GM15510 (cell line): ENCODE results near the gene MTMR4.

Source experiments
- POLR2A ChIP-seq: IDR thresholded peaks from 3 replicates; pipeline ENCODE4 v1.6.1; 2011; ENCODE audit warnings: borderline replicate concordance; ENCODE audit not compliant: insufficient read length; ENCODE audit errors: extremely low read depth

The MTMR4 gene

DNA sequence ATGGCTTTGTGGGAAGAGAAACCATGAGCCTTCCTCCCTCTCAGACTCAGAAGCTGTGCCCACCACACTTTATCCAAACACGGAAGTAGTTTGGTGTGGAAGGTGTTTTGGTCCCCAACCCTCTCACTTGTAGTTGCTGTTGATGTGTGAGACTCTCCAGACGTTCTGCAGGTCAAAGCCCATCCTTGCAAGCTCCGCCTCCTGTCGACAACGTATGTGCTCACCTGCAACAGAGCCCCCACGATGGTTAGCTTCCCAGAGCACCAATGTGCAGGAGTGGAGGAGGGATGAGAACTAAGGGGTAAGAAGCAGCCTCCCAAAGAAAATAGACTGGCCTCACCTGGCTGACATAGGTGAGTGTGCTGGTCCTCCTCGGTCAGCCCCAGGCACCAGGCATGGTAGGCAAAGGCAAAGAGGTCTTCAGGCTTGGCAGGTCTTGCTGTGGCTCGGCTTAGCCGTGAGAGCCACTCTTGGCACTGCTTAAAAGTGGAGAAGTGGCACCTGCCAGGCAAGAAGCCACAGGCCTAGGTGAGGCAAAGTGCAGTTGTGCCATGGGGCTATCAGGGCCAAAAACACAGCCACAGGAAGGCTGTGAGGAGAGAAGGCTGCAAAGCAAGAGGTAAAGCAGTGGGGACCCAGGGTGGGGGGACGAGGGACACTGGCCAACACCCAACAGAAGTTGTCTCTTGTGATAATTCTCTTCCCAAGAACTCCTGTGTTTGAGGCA, 5.9 kb downstream of the MTMR4 start:
- TF ChIP-seq POLR2A = no peak

DNA sequence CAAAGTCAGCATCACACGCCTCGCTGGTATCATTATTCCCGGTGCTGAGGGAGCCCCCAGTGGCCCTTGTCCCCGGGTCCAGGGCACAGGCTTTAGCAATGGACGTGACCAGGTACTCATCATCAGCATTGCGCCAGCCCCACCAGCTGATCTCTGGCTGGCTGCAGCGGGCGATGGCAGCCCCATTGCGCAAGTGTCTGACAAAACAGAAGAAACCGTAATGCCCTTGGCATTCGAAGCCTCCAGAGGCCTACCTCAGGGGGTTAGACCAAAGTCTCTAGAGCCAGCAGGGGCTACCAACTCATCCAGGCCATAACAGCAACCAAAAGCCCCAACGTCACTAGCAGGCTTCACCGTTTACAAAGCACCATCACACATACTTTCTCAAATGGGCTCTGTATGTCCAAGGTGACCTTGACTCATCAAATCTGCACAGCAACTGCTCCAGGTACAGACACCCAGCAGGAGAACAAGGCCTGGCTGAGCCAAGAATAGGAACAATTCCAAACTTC, 7.3 kb downstream of the MTMR4 start:
- no peak for TF ChIP-seq POLR2A

DNA sequence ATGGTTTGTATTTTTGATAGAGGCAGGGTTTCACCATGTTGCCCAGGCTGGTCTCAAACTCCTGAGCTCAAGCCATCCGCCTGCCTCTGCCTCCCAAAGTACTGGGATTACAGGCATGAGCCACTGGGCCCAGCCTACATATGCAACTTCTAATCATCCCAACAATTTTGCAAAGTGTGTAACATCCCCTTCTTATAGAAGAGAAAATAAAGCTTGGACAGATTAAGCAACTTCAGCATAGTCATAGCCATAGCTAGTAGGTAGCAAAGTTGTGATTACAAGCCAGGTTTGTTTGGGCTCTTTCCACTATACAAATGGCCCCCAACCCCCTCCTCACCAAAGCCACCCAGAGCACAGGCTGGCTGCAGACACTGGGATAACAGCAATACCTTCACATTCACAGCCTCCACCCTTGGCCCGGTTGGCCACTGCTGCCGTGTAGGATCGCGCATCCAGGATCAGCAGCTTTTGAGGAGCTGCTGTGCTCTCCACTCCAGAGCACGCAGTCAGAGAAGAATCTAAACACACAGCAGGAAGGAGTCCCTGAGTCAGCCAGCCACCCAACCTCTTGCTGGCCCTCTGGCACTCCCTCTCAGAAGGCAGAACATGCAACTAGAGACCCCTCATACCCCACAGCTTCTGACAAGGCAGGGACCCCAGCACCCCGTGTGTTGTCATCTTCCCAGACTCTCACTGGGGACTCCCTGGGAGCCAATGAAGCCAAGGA, 7.9 kb downstream of the MTMR4 start:
- no peak for TF ChIP-seq POLR2A

DNA sequence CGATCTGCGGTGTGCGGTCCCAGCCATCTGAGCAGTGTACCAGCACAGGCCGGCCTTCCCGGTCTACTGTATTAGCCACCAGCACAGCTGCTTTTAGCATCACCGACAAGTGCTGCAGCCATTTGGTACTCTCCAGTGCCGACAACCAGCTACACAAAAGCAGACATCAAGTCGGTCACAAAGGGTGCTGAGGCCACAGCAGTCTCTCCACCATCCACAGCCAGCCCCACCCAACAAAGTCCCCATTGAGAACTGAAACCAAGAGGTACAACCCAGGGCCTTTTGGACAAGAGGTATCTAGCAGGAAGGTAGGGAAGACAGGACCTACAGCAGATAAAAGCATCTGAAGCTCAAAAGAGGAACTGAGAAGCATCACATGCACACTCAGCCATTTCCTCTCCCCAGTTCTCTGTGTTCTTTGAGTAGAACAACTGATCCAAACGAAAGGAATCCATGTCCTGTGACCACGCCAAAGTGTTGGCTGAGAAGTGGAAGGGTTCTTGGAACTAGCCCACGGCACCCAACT, 9.5 kb downstream of the MTMR4 start:
- TF ChIP-seq POLR2A = no peak

DNA sequence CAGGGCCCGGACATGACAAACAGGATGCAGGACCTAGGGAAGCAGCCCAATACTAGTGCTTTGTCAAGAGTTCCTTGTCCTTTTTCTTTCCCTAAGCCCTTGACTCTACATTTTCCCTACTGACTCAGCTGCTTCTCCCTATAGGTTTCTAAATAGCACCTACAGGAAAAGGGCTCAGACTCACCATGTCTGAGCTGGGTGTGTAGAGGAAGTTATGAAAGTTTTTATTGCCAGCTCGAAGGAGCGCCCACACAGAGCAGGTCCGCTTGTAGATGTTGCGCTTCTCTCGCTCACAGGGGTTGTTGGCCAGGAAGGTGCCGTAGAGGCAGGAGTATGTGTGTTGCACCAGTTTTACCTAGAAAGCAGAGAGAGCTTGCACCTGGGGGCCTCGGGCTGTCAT, 10.6 kb downstream of the MTMR4 start:
- TF ChIP-seq POLR2A = no peak

DNA sequence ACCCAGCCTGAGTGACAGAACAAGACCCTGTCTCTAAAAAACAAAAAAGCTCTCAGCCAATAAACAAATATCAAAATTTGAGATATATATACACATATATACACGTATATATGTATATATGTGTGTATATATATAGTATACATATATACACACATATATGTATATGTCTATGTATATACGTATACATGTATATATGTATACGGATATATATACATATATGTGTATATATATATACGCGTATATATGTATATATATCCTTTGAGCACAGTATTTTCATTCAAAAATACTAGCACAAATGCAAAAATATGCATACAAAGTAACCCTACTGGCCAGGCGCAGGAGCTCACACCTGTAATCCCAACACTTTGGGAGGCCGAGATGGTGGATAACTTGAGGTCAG, 13.0 kb downstream of the MTMR4 start:
- no peak for TF ChIP-seq POLR2A

DNA sequence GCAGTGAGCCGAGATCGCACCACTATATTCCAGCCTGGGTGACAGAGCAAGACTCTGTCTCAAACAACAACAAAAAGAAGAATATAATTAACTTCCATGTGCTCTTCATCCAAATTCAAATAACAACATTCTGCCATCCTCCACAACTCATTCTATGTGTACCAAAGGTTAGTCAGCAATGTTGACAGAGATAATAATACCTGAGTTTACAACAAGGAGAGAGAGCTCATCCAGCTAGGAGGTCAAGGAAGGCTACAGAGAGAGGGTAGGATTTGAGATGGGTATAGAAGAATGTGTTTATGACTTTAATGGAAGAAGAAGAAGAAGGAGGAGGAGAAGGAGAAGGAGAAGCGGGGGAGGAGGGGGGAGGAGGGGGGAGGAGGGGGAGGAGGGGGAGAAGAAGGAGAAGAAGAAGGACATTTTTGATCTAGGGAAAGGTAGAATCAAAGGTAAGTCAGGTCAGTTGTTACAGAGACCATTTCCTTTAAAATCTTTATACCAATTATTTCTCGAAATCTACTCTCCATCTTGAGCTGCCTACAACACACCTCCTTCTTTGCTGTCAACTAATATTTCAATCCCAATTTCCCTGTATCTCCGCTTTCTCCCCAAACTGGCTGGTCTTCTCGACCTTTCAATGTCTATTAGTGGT, 16.1 kb downstream of the MTMR4 start:
- TF ChIP-seq POLR2A = no peak

DNA sequence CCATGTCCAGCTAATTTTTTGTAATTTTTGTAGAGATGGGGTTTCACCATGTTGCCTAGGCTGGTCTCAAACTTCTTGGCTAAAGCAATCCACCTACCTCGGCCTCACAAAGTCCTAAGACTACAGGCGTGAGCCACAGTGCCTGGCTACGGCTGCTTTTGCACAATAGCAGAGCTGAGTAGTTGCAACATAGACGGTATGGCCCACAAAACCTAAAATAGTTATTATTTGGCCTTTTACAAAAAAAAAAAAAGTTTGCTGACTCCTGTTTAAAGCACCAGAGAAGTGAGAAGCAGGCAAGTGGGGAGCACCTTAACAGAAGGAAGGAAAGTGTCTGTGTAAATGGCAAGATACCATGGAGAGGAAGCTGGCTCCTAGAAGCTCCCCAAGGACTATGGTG, 20.9 kb downstream of the MTMR4 start:
- no peak for TF ChIP-seq POLR2A

DNA sequence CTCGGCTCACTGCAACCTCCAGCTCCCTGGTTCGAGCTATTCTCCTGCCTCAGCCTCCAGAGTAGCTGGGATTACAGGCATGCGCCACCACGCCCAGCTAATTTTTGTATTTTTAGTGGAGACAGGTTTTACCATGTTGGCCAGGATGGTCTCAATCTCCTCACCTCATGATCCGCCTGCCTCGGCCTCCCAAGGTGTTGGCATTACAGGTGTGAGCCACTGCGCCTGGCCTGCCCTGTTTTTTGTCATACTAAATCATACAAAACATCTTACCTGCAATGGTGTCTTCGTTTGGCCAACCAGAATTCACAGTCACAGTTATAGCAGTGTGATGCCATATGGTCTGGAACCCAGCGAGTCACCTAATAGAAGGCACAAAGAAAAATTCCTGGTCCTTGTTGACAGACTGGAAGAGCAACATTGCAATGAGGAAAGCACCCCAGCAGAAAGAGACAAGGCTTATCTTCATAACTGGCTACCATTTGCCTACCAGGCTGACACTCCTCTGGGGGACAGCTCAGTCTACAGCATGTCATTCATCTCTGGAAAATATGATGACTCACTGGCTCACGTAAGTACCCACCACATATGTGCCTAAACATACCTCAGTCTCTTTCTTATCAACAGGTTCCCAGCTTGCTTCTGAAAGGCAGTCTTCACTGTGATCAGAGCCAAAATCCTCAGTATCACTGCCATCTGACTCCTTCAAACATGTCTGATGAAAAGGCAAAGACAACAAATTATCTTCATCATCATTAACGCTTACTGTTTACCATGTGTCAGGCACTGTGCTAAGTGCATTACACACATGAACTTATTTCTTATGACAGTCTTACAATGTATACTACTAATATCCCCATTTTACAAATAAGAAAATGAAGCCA, 22.0 kb downstream of the MTMR4 start:
- TF ChIP-seq POLR2A = no peak

DNA sequence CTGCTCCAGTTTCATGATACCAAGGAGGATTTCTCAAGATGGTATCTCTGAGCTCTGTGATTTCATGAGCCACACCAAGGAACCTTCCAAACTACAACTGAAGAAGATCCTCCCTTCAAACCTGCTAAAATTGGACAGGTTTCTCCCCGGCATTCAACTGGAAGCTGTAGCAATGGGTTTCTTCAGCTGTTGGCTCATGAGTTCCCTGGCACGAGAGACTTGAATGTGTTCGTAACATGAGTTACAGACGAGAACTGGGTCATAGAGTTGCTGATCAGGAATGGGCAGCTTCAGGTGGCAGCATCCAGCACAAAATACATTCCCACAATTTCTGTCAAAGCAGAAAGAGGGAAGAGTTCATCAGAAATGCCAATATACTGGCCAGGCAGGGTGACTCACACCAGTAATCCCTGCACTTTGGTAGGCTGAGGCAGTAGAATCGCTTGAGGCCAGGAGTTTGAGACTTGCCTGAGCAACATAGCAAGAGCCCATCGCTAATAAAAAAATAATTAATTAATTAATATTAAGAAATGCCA, 22.9 kb downstream of the MTMR4 start:
- no peak for TF ChIP-seq POLR2A

DNA sequence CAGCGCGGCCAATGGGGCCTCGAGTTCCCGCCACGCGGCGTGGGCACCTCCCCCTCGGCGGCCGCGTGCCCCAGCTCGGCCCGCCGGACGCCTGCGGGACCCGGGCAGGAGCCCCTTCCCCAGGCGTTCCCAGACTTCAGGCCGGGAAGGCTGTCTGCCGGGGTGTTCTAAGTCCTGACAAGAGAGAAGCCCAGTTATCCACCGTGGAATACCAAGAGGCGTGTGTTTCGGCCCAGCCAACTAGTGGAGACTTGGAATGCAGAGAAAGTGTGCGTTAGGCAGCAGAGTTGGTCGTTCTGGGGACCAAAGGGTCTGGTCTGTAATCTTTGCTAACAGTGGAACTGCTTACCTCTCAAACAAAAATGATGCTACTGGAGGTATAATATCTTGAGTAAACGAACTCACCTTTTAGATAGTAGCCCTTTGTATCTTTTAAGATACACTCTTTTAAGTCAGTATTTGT, 26.0 kb downstream of the MTMR4 start:
- TF ChIP-seq POLR2A = no peak

DNA sequence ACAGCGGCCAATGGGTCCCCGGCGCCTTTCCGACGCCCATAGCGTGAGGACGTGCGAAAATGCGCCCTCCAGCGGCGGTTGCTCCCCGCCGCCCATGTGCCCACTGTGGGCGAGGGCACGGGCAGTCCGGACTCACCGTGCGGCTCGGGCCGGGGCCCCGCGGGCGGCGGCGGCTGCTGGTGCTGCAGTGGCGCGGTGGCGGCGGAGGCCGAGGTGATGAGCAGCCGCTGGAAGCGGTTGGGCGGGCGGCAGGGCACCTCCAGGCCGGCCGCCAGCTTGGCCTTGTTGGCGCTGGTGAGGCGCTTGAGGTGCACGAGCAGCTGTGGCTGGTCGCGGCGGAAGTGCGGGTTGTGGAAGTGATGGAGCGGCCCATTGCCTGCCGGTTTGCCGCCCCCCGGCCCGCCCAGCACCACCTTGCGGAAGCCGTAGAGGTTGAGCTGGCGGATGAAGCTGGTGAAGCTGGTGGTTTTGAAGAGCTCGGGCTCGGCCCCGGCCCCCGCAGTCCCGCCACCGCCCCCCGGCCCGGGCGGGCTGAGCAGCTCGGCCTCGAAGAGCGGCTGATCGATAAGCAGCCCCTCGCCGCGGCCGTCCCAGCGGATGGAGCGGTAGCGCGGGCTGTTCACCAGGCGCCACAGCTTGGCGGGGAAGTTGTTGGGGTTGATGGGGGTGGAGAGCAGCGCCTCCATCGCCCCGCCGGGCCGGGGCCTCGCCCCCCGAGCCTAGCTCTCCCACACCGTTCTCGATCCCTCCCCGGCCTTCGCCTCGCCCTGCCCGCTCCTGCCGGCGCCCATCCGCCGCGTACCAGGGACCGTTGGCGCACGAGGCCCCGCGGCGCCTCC, 26.6 kb downstream of the MTMR4 start, which contains the start of gene HSF5:
HSF5 (minus strand) TSS at position 820 of the 839 bp plus-strand sequence; CDS start at position 686, 134 bp downstream.
- no peak for TF ChIP-seq POLR2A

DNA sequence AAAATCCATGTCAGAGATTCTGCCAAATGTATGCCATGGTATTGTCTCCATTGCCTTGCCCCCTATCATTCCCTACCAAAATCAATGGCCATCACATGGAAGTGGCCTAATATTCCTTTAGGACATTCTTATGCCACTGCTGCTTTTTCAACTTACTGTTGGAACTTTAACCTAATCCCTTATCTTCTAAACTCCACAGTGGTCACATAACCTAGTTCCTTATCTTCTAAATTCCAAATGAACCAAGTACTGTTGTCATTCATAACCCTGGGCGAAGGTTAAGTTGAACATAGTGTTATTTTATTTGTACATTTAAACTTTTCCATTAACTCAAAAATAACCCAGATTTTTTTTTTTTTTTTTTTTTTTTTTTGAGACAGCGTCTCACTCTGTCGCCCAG, 29.8 kb downstream of the MTMR4 start:
- TF ChIP-seq POLR2A = no peak

DNA sequence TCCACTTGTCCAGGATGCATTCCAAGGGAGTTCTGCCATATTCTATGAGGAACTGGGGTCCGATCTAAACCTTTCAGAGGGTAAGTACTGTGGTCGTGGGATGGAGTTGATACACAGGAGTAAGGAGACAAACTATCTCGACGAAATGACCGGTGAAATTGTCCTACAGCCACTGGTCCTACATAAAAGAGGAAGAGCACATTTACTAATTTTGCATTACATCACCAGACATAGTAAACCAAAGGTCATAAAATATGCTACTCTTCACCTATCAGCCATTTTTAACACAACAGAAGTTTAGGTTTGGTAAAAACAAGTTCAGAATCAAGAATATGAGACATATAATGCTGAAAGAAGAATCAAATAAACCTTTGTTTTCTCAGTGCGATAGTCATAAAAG, 34.3 kb downstream of the MTMR4 start:
- TF ChIP-seq POLR2A = no peak

DNA sequence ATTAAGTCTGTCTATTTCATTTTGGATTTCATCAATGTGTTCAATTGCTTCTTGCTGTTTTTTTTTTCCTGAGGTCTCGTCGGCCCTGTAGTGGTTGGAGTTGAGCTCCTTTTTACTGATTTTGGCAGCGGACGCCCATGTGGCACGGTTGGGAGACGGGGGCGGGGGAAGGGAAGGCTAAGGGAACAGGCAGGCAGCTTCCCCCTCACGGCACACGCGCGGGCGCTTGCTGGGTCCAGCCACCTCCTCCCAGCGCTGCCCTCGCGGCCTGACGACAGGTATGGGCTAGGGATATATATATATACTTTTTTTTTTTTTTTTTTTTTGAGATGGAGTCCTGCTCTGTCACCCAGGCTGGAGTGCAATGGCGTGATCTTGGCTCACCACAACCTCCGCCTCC, 37.6 kb downstream of the MTMR4 start:
- TF ChIP-seq POLR2A = no peak
